ENCODE data around the gene PRR13. TPM values are rescaled to one million over a fixed set of nuclear protein-coding genes. Genes with fewer than 3 reads are reported as not detected.
A peak's percentile ranks its signal among the peaks of the same experiment; 100 is the strongest.

Gene PRR13
- total and polyA plus RNA-seq, 9 of the 15 experiments (the other 6 are each of a cell fraction or from before 2014, with no cell fraction given): 117 to 835 (median 285) TPM

GRCh38 chr12:53452159-53453077 lies 10.9 kb downstream of the PRR13 start (continued):
- no peak for TF ChIP-seq RBM25 (IDR thresholded peaks at IDR 0.05; ENCODE audit: low read depth, low read length, severe bottlenecking)
- no peak for TF ChIP-seq ZNF175 (CRISPR knock-in tag; IDR thresholded peaks at IDR 0.05; ENCODE audit: low read depth)
- TF ChIP-seq BCL6 (CRISPR knock-in tag; IDR thresholded peaks at IDR 0.05): no peak
- TF ChIP-seq NCOA6 (IDR thresholded peaks at IDR 0.05): no peak
- TF ChIP-seq AFF1 (IDR thresholded peaks at IDR 0.05; ENCODE audit: low read depth in 1 of 2, partially characterized antibody in 2 of 2): no peak
- TF ChIP-seq PBX2 (CRISPR knock-in tag; IDR thresholded peaks at IDR 0.05; ENCODE audit: low read depth): peak; percentile 15; the same call in 1 of the 2 replicates
- no peak for TF ChIP-seq PBX2 (tag; conservative IDR thresholded peaks at IDR 0.05; ENCODE audit: low read depth)
- TF ChIP-seq THAP7 (CRISPR knock-in tag; IDR thresholded peaks at IDR 0.05): no peak
- peak; percentile 72; the same call in 1 of the 2 replicates for TF ChIP-seq ZNF263 (CRISPR knock-in tag; IDR thresholded peaks at IDR 0.05; ENCODE audit: borderline replicate concordance)
- no peak for TF ChIP-seq PTBP1 (IDR thresholded peaks at IDR 0.05; ENCODE audit: low read depth, low read length)
- peak in 1 of 2 experiments; percentile 25; a peak in 1 of 4 replicates for TF ChIP-seq NONO (IDR thresholded peaks at IDR 0.05; ENCODE audit: low read depth in 2 of 2, low read length in 1 of 2)
- TF ChIP-seq ZBTB17 (CRISPR knock-in tag; IDR thresholded peaks at IDR 0.05): peak; percentile 64; the same call in 1 of the 2 replicates
- TF ChIP-seq TAL1 (IDR thresholded peaks at IDR 0.05): no peak
- TF ChIP-seq ESRRA (IDR thresholded peaks at IDR 0.05; ENCODE audit: borderline replicate concordance, low read depth): peak; percentile 10; the same call in 1 of the 2 replicates
- TF ChIP-seq ZNF449 (CRISPR knock-in tag; IDR thresholded peaks at IDR 0.05): no peak
- TF ChIP-seq ZNF280B (CRISPR knock-in tag; IDR thresholded peaks at IDR 0.05): no peak

All from K562 (cell line).